HG03457 (cell line): ENCODE measurements around the gene ODAD4.

Experiments used
- ATAC-seq: cut with Tn5 transposase; IDR thresholded peaks from one replicate; pipeline ENCODE4 v1.9.1; 2021; ENCODE audit warnings: moderate number of reproducible peaks; ENCODE audit not compliant: unreplicated experiment

ODAD4 gene

GRCh38 chr17:41930009-41930832, at the start of gene ODAD4:
ODAD4 (plus strand) TSS chr17:41930617; CDS start chr17:41930724, 107 bp downstream.
- ATAC-seq: peak; percentile 83

- ATAC-seq: no peak
These were observed 47.7 kb upstream of the ODAD4 start for GRCh38 chr17:41882756-41883155.

GRCh38 chr17:41885733-41886132, 44.7 kb upstream of the ODAD4 start:
- no peak for ATAC-seq

GRCh38 chr17:41888332-41888965, 42.0 kb upstream of the ODAD4 start:
- ATAC-seq: no peak

GRCh38 chr17:41891135-41892020, 39.0 kb upstream of the ODAD4 start:
- no peak for ATAC-seq

GRCh38 chr17:41892021-41892376, 38.4 kb upstream of the ODAD4 start:
- ATAC-seq: no peak

GRCh38 chr17:41893384-41893783, 37.0 kb upstream of the ODAD4 start:
- no peak for ATAC-seq

GRCh38 chr17:41894791-41895331, 35.6 kb upstream of the ODAD4 start:
- ATAC-seq: no peak

- ATAC-seq: no peak
These were observed 34.8 kb upstream of the ODAD4 start for GRCh38 chr17:41895617-41896016.

- ATAC-seq: no peak
These were observed 33.7 kb upstream of the ODAD4 start for GRCh38 chr17:41896726-41897125.

GRCh38 chr17:41901646-41902045, 28.8 kb upstream of the ODAD4 start:
- ATAC-seq: no peak

- no peak for ATAC-seq
These were observed 26.1 kb upstream of the ODAD4 start for GRCh38 chr17:41904242-41904841.

GRCh38 chr17:41905172-41905571, 25.2 kb upstream of the ODAD4 start:
- ATAC-seq: no peak

- ATAC-seq: no peak
These were observed 23.8 kb upstream of the ODAD4 start for GRCh38 chr17:41906465-41907184.

- ATAC-seq: no peak
These were observed 23.2 kb upstream of the ODAD4 start for GRCh38 chr17:41907185-41907556.

GRCh38 chr17:41907633-41908539, 22.5 kb upstream of the ODAD4 start:
- ATAC-seq: no peak

- no peak for ATAC-seq
These were observed 21.3 kb upstream of the ODAD4 start for GRCh38 chr17:41909088-41909487.

- ATAC-seq: no peak
These were observed 19.6 kb upstream of the ODAD4 start for GRCh38 chr17:41910701-41911391.

- no peak for ATAC-seq
These were observed 17.5 kb upstream of the ODAD4 start for GRCh38 chr17:41912925-41913324.
